ENCODE results near the gene WDR37. TPM values are rescaled to one million over a fixed set of nuclear protein-coding genes. Genes with fewer than 3 reads are reported as not detected.

WDR37 gene
- total RNA-seq, 4 donors from 2014 or later: 9.4 to 18.9 (median 11.9) TPM

- TF ChIP-seq POLR2A (IDR thresholded peaks at IDR 0.05) (no peak), CTCF (IDR thresholded peaks at IDR 0.05) (no peak)
- H3K4me3 ChIP-seq (ENCODE audit: low read depth, poor library complexity, severe bottlenecking): no peak overlapping the region
- WGBS, 2 donors: 94 to 96% methylated on average over 27 of the region's 27 CpGs
- peak in 1 of 2 donors; percentile 64 for DNase-seq (ENCODE audit: low spot score in 2 of 2)
- intact Hi-C loops (cut with DNase I; ENCODE audit: low total_unique reads): no loop called here
Observed at GRCh38 chr10:1096287-1096889, 40.2 kb downstream of the WDR37 start.

DNA sequence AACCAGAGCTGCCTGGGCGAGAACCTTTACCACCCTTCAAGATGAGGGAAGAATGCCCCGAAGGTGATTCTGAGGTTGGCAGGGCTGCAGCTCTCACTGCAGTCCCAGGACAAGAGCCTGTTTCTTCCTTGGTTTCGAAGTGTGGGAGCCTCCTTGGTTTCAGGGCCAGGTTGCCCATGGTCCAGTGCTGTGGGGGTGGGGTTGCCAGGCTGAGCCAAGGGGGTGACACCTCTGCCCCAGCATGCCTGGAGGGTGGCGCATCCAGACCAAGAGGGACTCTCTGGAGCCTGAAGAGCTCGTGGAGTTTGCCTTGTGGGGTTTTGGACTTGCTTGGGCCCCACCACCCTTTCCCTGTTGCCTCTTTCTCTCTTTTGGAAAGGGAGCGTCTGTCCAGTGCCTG, 41.3 kb downstream of the WDR37 start:
- intact Hi-C loops (cut with DNase I; ENCODE audit: low total_unique reads): no loop called here
- no peak overlapping the region for H3K4me3 ChIP-seq (ENCODE audit: low read depth, poor library complexity, severe bottlenecking)
- peak in 1 of 2 donors; percentile 63 for DNase-seq (ENCODE audit: low spot score in 2 of 2)
- WGBS, 2 donors: 80 to 84% methylated on average over 6 of the region's 6 CpGs
- TF ChIP-seq POLR2A (IDR thresholded peaks at IDR 0.05): no peak
- no peak for TF ChIP-seq CTCF (IDR thresholded peaks at IDR 0.05)

- TF ChIP-seq POLR2A (IDR thresholded peaks at IDR 0.05) (no peak), CTCF (IDR thresholded peaks at IDR 0.05) (no peak)
- DNase-seq (ENCODE audit: low spot score in 2 of 2): peak in 1 of 2 donors; percentile 21
- intact Hi-C loops (cut with DNase I; ENCODE audit: low total_unique reads): no loop called here
- 70 to 76% methylated on average over 3 of the region's 3 CpGs for WGBS, 2 donors
- no peak overlapping the region for H3K4me3 ChIP-seq (ENCODE audit: low read depth, poor library complexity, severe bottlenecking)
Observed at GRCh38 chr10:1100143-1100542, 44.0 kb downstream of the WDR37 start.

DNA sequence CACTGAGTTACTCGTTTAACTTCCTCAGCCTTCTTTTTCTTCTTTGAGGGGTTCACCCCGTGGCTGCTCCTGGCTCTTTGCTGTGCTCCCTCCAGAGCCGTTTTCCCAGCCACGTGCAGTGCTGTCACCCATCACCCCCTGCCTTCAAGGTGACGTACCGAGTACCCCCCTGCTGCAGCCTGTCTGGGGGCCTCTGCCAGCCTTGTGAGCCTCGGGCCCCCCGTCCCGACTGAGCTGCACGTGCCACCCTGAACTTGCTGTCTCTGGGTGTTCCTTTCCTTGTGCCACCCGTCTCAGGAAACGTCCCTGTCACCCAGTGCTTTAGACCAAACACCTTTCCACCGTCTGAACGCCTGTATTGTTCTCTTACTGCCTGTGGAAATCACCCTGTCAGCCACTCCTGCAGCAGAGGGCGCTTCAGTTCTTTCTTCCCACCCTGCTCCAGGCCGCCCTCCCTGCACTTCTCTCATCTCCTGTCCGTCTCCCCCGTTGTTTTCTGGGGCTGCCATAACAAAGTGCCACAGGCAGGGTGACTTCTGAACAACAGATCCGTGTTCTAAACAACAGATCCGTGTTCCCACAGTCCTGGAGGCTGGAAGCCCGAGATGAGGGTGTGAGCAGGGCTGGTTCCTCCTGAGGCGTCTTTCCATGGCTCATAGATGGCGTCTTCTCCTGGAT, 44.6 kb downstream of the WDR37 start:
- H3K4me3 ChIP-seq (ENCODE audit: low read depth, poor library complexity, severe bottlenecking): no peak overlapping the region
- no peak for TF ChIP-seq POLR2A (IDR thresholded peaks at IDR 0.05)
- TF ChIP-seq CTCF (IDR thresholded peaks at IDR 0.05): no peak
- peak in 1 of 2 donors; percentile 74 for DNase-seq (ENCODE audit: low spot score in 2 of 2)
- intact Hi-C loops (cut with DNase I; ENCODE audit: low total_unique reads): no loop called here
- 75 to 78% methylated on average over 23 of the region's 23 CpGs for WGBS, 2 donors

- peak in 1 of 2 donors; percentile 65 for DNase-seq (ENCODE audit: low spot score in 2 of 2)
- 93 to 96% methylated on average over 37 of the region's 37 CpGs for WGBS, 2 donors
- no peak overlapping the region for H3K4me3 ChIP-seq (ENCODE audit: low read depth, poor library complexity, severe bottlenecking)
- TF ChIP-seq CTCF (IDR thresholded peaks at IDR 0.05) (no peak), POLR2A (IDR thresholded peaks at IDR 0.05) (no peak)
- intact Hi-C loops (cut with DNase I; ENCODE audit: low total_unique reads): no loop called here
Observed at GRCh38 chr10:1101946-1102345, 45.8 kb downstream of the WDR37 start.

All from lower leg skin (tissue), 4 donors.